Uterus (tissue), 4 donors: Measurements from ENCODE around the gene MYH14. TPM values are rescaled to one million over a fixed set of nuclear protein-coding genes. Genes with fewer than 3 reads are reported as not detected.

Source experiments
- DNase-seq, 2 donors: peaks; one replicate each; pipeline ENCODE4 v3.0.0-alpha.2; 2019 to 2020
- H3K27ac ChIP-seq, 2 donors: fragments of 200-600 bp; sonication (generic); 1 replicate in 1 of 2; 2 replicates in 1 of 2; pipeline ENCODE4 v1.5.1; 2016 to 2018
- H3K27me3 ChIP-seq, 2 donors: fragments of 200-600 bp; sonication (generic); one replicate each; pipeline ENCODE4 v1.5.1; 2018 to 2019; ENCODE audit warnings: control low read depth in 1 of 2
- H3K36me3 ChIP-seq, 2 donors: fragments of 200-600 bp; sonication (generic); one replicate each; pipeline ENCODE4 v1.5.1; 2019; ENCODE audit warnings: control low read depth in 1 of 2
- H3K4me1 ChIP-seq, 2 donors: fragments of 200-600 bp; sonication (generic); one replicate each; pipeline ENCODE4 v1.5.1; 2018 to 2019; ENCODE audit warnings: control low read depth in 1 of 2
- H3K4me3 ChIP-seq, 2 donors: fragments of 200-600 bp; sonication (generic); 1 replicate in 1 of 2; 2 replicates in 1 of 2; pipeline ENCODE4 v1.5.1; 2018 to 2019; ENCODE audit warnings: mild to moderate bottlenecking in 1 of 2
- H3K9me3 ChIP-seq, 2 donors: fragments of 200-600 bp; sonication (generic); one replicate each; pipeline ENCODE4 v1.5.1; 2019; ENCODE audit warnings: control low read depth in 1 of 2
- CTCF ChIP-seq, 4 experiments: fragments of 200-600 bp in 2 of 4; fragments of 450-650 bp in 2 of 4; sonication (generic) in 2 of 4; IDR thresholded peaks; one replicate each; pipeline ENCODE4 v1.5.1; 2016 to 2019; ENCODE audit warnings: antibody characterized with exemption in 4 of 4, mild to moderate bottlenecking in 2 of 4, moderate library complexity in 1 of 4
- POLR2A ChIP-seq, 2 donors: fragments of 450-650 bp; IDR thresholded peaks; one replicate each; pipeline ENCODE4 v1.6.1; 2016; ENCODE audit warnings: antibody characterized with exemption in 2 of 2, mild to moderate bottlenecking in 1 of 2, moderate library complexity in 1 of 2
- intact Hi-C: fragments of 100-400 bp; cut with DNase I; formaldehyde crosslinking; loops from one replicate; pipeline ENCODE4 v1.15.1; 2023; ENCODE audit warnings: low total_unique reads
- total RNA-seq, 4 donors: library from RNA; depleted of rRNA in 3 of 4; stranded (reverse); fragments of >200 nt in 3 of 4; gene quantifications; one replicate each; pipeline versions ENCODE4 v1.1.0 to v1.2.4, GENCODE V29; 2014 to 2023
- donor health status: DM: yes; HTN: yes; CAD: no.

MYH14 gene
- total RNA-seq, 4 donors from 2014 or later, result 0.77 to 22.1 (median 1.4) TPM

GRCh38 chr19:50255115-50255514, 51.7 kb downstream of the MYH14 start:
- TF ChIP-seq CTCF (IDR thresholded peaks at IDR 0.05), result no peak
- TF ChIP-seq POLR2A (IDR thresholded peaks at IDR 0.05), result no peak
- Histone ChIP-seq H3K36me3 (no peaks in the 10 kb centered on the region), H3K4me3 (no peak overlapping the region), H3K4me1 (no peaks in the 10 kb centered on the region), H3K27me3 (no peaks in the 10 kb centered on the region), H3K9me3 (peaks cover 0 to 8% of the 10 kb centered on the region in 2 donors), H3K27ac (no peak overlapping the region)
- DNase-seq, result no peak
- intact Hi-C loops, result no loop called here

GRCh38 chr19:50257141-50257540, 53.7 kb downstream of the MYH14 start:
- intact Hi-C loops, result no loop called here
- DNase-seq, result no peak
- no peaks in the 10 kb centered on the region for H3K4me1 ChIP-seq
- H3K36me3 ChIP-seq, result no peaks in the 10 kb centered on the region
- no peak for TF ChIP-seq POLR2A (IDR thresholded peaks at IDR 0.05)
- no peak for TF ChIP-seq CTCF (IDR thresholded peaks at IDR 0.05)
- no peak overlapping the region for H3K4me3 ChIP-seq
- no peaks in the 10 kb centered on the region for H3K27me3 ChIP-seq
- no peak overlapping the region for H3K27ac ChIP-seq
- H3K9me3 ChIP-seq, result peaks cover 0 to 8% of the 10 kb centered on the region in 2 donors

GRCh38 chr19:50258918-50259372, 55.5 kb downstream of the MYH14 start:
- Histone ChIP-seq H3K36me3 (no peaks in the 10 kb centered on the region), H3K4me3 (no peak overlapping the region), H3K9me3 (no peaks in the 10 kb centered on the region), H3K27ac (no peak overlapping the region), H3K27me3 (no peaks in the 10 kb centered on the region), H3K4me1 (no peaks in the 10 kb centered on the region)
- no peak for TF ChIP-seq POLR2A (IDR thresholded peaks at IDR 0.05)
- TF ChIP-seq CTCF (IDR thresholded peaks at IDR 0.05), result no peak
- intact Hi-C loops, result no loop called here
- no peak for DNase-seq

- H3K4me3 ChIP-seq, result no peak overlapping the region
- H3K9me3 ChIP-seq, result no peaks in the 10 kb centered on the region
- H3K4me1 ChIP-seq, result no peaks in the 10 kb centered on the region
- no peaks in the 10 kb centered on the region for H3K36me3 ChIP-seq
- no peaks in the 10 kb centered on the region for H3K27me3 ChIP-seq
- DNase-seq, result no peak
- TF ChIP-seq POLR2A (IDR thresholded peaks at IDR 0.05) (no peak), CTCF (IDR thresholded peaks at IDR 0.05) (no peak)
- intact Hi-C loops, result no loop called here
- H3K27ac ChIP-seq, result no peak overlapping the region
Measured at GRCh38 chr19:50261446-50261970, 58.1 kb downstream of the MYH14 start.

GRCh38 chr19:50263176-50263575, 59.8 kb downstream of the MYH14 start:
- Histone ChIP-seq H3K4me1 (no peaks in the 10 kb centered on the region), H3K4me3 (no peak overlapping the region), H3K27me3 (no peaks in the 10 kb centered on the region), H3K27ac (no peak overlapping the region), H3K9me3 (no peaks in the 10 kb centered on the region), H3K36me3 (no peaks in the 10 kb centered on the region)
- TF ChIP-seq CTCF (IDR thresholded peaks at IDR 0.05) (no peak), POLR2A (IDR thresholded peaks at IDR 0.05) (no peak)
- intact Hi-C loops, result no loop called here
- DNase-seq, result no peak
